H1 (cell line): ENCODE measurements around the gene TRABD.

ENCODE experiments used
- CBX5 ChIP-seq: fragments of 300-800, 300-1000 bp; sonication (generic); IDR thresholded peaks from 2 replicates; pipeline ENCODE4 v1.7.1; 2016; ENCODE audit warnings: antibody characterized with exemption, low read length, low read depth
- CTCF ChIP-seq, 3 experiments: IDR thresholded peaks; 1 replicate in 2 of 3; 2 replicates in 1 of 3; pipeline versions ENCODE4 v1.5.1 to v1.6.1; 2011; ENCODE audit warnings: low read length in 3 of 3, mild to moderate bottlenecking in 3 of 3, inconsistent platforms in 2 of 3, low read depth in 1 of 3, moderate library complexity in 1 of 3; ENCODE audit not compliant: insufficient read depth in 1 of 3; ENCODE audit errors: control extremely low read depth in 1 of 3
- EZH2 ChIP-seq: fragments of 200-600 bp; sonication (generic); IDR thresholded peaks from 2 replicates; pipeline ENCODE4 v1.7.1; 2012; ENCODE audit warnings: low read depth, mild to moderate bottlenecking, moderate library complexity, low read length, inconsistent platforms; ENCODE audit not compliant: severe bottlenecking
- GTF2F1 ChIP-seq: IDR thresholded peaks from 2 replicates; pipeline ENCODE4 v1.6.1; 2012; ENCODE audit warnings: low read depth, low read length, improper control_type of control experiment, borderline replicate concordance
- JUN ChIP-seq: IDR thresholded peaks from 2 replicates; pipeline ENCODE4 v1.6.1; 2011; ENCODE audit warnings: low read depth, mild to moderate bottlenecking, improper control_type of control experiment, low read length
- MAFK ChIP-seq: IDR thresholded peaks from 2 replicates; pipeline ENCODE4 v1.6.1; 2012; ENCODE audit warnings: low read depth, mild to moderate bottlenecking, improper control_type of control experiment, low read length
- PHF8 ChIP-seq: fragments of 200-600 bp; sonication (generic); conservative IDR thresholded peaks from 2 replicates; pipeline ENCODE4 v1.7.1; 2012; ENCODE audit warnings: low read depth, mild to moderate bottlenecking, inconsistent platforms, low read length, moderate library complexity
- POLR2AphosphoS5 ChIP-seq: IDR thresholded peaks from 2 replicates; pipeline ENCODE4 v1.6.1; 2011; ENCODE audit warnings: low read depth, low read length
- SP1 ChIP-seq: IDR thresholded peaks from 2 replicates; pipeline ENCODE4 v1.6.1; 2011; ENCODE audit warnings: low read depth, low read length
- USF2 ChIP-seq: IDR thresholded peaks from 2 replicates; pipeline ENCODE4 v1.6.1; 2011; ENCODE audit warnings: low read length, improper control_type of control experiment
- ZNF274 ChIP-seq: IDR thresholded peaks from 2 replicates; pipeline ENCODE4 v1.7.0; 2012; ENCODE audit warnings: low read length, borderline replicate concordance; ENCODE audit errors: extremely low read depth

- TF ChIP-seq CTCF (IDR thresholded peaks at IDR 0.05; ENCODE audit: control extremely low read depth in 1 of 3, insufficient read depth in 1 of 3, low read depth in 1 of 3, low read length in 3 of 3): no peak
- no peak for TF ChIP-seq EZH2
- TF ChIP-seq PHF8: no peak
- no peak for TF ChIP-seq GTF2F1
- no peak for TF ChIP-seq JUN
- no peak for TF ChIP-seq ZNF274
- TF ChIP-seq POLR2AphosphoS5: no peak
- TF ChIP-seq SP1: no peak
- no peak for TF ChIP-seq USF2
- TF ChIP-seq MAFK: no peak
- TF ChIP-seq CBX5: no peak
These were observed 14.3 kb upstream of the TRABD start for GRCh38 chr22:50171319-50171964.
